Small intestine (tissue), 7 donors: ENCODE measurements around the gene MICALL1. TPM values are rescaled to one million over a fixed set of nuclear protein-coding genes. Genes with fewer than 3 reads are reported as not detected.

Experiments
- DNase-seq, 2 donors: peaks; one replicate each; pipeline versions ENCODE4 v3.0.0 to v3.0.0-alpha.2; 2013
- FAIRE-seq: peaks from 2 replicates; lab custom pipeline; 2012; peaks lifted over from hg19 to GRCh38; lab: Jason Lieb, UNC
- H3K27ac ChIP-seq, 3 donors: one replicate each; pipeline ENCODE4 v1.5.1; 2013; ENCODE audit warnings: low read length in 2 of 3, mild to moderate bottlenecking in 2 of 3, control low read depth in 1 of 3, inconsistent platforms in 1 of 3, low read depth in 1 of 3, moderate library complexity in 1 of 3
- H3K27me3 ChIP-seq, 3 donors: one replicate each; pipeline ENCODE4 v1.6.1; 2013; ENCODE audit warnings: low read length in 3 of 3, inconsistent platforms in 1 of 3; ENCODE audit not compliant: control insufficient read depth in 3 of 3, insufficient read depth in 3 of 3
- H3K36me3 ChIP-seq, 3 donors: one replicate each; pipeline ENCODE4 v1.6.1; 2013; ENCODE audit warnings: low read length in 3 of 3, inconsistent platforms in 1 of 3, low read depth in 1 of 3, mild to moderate bottlenecking in 1 of 3, moderate library complexity in 1 of 3; ENCODE audit not compliant: control insufficient read depth in 3 of 3, insufficient read depth in 2 of 3
- H3K4me1 ChIP-seq, 3 donors: one replicate each; pipeline ENCODE4 v1.6.1; 2013; ENCODE audit warnings: low read length in 2 of 3, inconsistent platforms in 1 of 3, low read depth in 1 of 3, mild to moderate bottlenecking in 1 of 3, moderate library complexity in 1 of 3; ENCODE audit not compliant: control insufficient read depth in 3 of 3, insufficient read depth in 2 of 3
- H3K4me3 ChIP-seq, 3 donors: one replicate each; pipeline ENCODE4 v1.5.1; 2013; ENCODE audit warnings: low read length in 3 of 3, control low read depth in 1 of 3, inconsistent platforms in 1 of 3, low read depth in 1 of 3, mild to moderate bottlenecking in 1 of 3, moderate library complexity in 1 of 3
- H3K9me3 ChIP-seq, 2 donors: one replicate each; pipeline ENCODE4 v1.6.1; 2013; ENCODE audit warnings: low read depth in 1 of 2, low read length in 1 of 2; ENCODE audit not compliant: control insufficient read depth in 2 of 2, insufficient read depth in 1 of 2
- WGBS, 3 donors: extraction: QIAGEN DNeasy Blood & Tissue Kit; methylation state at CpG; one replicate each; pipeline ENCODE4 v1.1.7; 2013; 5-methylcytosine and 5-hydroxymethylcytosine counted together
- polyA plus RNA-seq, 4 donors: library from polyadenylated mRNA; stranded (reverse) in 3 of 4; unstranded in 1 of 4; fragments of 200-250 nt in 3 of 4; fragments of 120-200 nt in 1 of 4; gene quantifications; one replicate each; pipeline versions ENCODE4 v1.2.1 to v1.2.3, GENCODE V29; 2013
- donor health status: healthy with polysubstance abuse.
- donor health status: control.
- donor health status: control.
- donor health status: Bipolar disorder and iron deficiency.
- donor health status: healthy.

Gene MICALL1
- polyA plus RNA-seq, 4 donors = 8.4 to 16.4 (median 10.1) TPM

DNA sequence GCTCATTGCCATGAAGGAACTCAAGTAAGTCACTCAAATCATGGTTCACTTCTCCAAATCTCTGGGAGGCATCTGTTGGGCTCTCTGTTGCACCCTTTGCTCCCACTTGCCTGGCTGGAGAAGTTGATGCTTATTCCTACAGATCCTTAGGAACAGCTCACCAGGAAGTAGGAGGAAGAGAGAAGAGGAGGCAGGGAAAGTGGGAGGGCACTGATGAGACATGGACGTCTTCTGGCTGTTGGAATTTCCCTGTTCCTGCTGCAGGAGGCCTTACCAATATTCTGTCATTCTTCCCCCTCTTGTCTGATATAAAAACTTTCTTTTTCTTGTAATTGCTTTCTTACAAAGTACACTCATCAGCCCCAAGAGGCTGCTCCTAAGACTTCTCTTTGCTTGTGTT lies 61.0 kb downstream of the MICALL1 start:
- FAIRE-seq (no peak), DNase-seq (no peak)
- WGBS, 3 donors = 50 to 88% (median 59%) methylated on average over 1 of the region's 1 CpG

DNA sequence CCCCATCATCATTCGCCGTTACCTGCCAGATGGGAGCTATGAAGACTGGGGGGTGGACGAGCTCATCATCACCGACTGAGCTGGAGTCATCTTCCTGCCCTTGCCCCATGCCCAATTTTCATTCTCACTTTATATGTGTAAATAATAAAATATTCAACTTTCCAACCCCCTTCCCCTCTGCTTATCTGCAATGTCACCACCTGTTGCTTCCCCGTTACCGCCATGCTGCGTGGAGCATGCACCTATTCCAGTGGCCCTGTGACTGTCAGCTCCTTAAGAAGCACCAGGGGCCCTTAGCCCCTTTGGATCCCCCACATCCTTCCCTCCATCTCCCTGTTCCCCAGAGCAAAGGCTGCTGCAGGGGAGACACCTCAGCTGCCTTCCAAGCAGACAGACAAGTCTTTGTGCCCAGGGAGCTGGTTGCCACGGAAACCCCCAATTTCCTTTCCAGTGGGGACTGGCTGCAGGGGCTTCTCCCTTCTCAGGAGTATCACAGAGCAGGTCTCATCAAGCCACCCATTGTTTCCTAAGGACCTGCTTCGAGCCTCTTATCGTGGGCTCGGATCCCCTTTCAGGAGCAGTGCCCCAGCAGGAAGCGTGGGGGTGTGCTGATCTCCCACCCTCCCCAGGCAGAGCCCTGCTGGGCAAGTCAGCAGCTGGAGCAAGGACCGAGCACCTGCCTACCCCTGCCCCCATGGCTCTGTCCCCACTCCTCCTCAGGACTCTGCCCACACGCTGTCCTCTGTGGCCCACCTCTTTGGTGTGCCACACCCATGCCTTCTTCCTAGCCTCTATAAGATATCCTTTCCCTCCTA lies 61.7 kb downstream of the MICALL1 start:
- Histone ChIP-seq H3K36me3 (peaks cover 0 to 60% (median 5%) of the 10 kb centered on the region in 3 donors), H3K27ac (no peak overlapping the region), H3K27me3 (no peaks in the 10 kb centered on the region), H3K9me3 (no peaks in the 10 kb centered on the region), H3K4me1 (no peaks in the 10 kb centered on the region), H3K4me3 (no peak overlapping the region)
- WGBS, 3 donors = 83 to 87% (median 83%) methylated on average over 14 of the region's 14 CpGs
- no peak for FAIRE-seq
- no peak for DNase-seq

More for the DNA sequence above, 61.0 kb downstream of the MICALL1 start:
- Histone ChIP-seq H3K36me3 (peaks cover 0 to 59% (median 6%) of the 10 kb centered on the region in 3 donors), H3K9me3 (no peaks in the 10 kb centered on the region), H3K27me3 (no peaks in the 10 kb centered on the region), H3K4me1 (no peaks in the 10 kb centered on the region), H3K27ac (no peak overlapping the region), H3K4me3 (no peak overlapping the region)

DNA sequence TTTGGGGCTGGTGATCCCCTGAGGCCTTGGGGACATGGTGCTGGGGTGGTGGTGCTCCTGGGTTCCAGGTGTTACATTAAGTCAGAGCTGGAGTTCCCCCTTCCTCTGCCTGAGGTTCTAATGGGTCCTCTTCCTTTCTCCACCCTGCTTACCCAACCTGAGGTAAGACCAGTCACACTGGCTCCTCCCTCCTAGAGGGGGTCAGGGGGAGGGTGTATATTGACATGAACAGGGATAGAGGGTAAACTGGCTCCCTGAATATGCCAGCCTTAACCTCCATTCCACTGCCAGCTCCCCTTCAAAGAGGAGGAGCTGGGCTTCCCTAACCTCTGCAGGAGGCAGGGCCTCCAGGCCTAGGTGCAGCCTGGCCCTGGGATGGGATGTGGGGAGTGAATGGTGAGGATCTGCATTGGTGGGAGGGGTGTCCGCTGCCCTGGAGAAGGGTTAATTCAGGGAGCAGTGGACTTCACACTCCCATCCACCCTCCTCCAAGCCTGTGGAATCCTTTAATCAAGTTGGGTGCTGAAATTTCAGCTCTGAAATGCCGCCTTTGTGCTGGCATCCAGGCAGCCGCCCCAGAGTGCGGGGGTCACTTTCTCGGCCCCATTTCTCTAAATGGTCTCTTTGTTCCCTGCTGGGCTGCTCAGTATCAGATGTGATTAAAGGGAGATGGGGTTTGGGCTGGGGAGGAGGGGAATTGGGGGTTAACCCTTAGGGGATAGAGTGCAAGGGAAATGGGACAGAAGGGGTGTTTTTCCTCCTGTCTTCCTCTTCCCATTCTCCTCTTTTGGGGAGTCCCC lies 62.6 kb downstream of the MICALL1 start:
- Histone ChIP-seq H3K27ac (no peak overlapping the region), H3K4me1 (no peaks in the 10 kb centered on the region), H3K9me3 (no peaks in the 10 kb centered on the region), H3K36me3 (peaks cover 0 to 59% (median 5%) of the 10 kb centered on the region in 3 donors), H3K4me3 (no peak overlapping the region), H3K27me3 (no peaks in the 10 kb centered on the region)
- FAIRE-seq (no peak), DNase-seq (no peak)
- WGBS, 3 donors = 61 to 79% (median 77%) methylated on average over 5 of the region's 5 CpGs

DNA sequence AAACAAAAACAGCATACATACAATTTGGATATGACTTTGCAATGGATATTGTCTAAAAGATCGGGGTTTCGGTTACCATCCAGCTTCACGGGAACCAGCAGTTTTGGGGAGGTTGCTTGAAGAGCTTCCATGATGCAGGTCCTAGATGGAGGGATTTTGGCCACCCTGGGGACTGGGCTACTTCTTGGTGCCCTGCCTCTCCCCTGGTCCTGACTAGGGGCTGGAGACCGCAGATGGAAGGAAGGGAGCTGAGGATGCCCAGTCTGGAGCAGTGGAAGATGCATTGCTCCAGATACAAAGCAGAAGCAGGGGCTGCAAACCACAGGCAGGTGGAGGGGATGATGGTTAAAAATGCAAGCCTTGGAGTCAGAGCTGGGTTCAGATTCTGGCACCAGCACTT lies 64.8 kb downstream of the MICALL1 start:
- FAIRE-seq (no peak), DNase-seq (no peak)
- Histone ChIP-seq H3K4me1 (no peaks in the 10 kb centered on the region), H3K9me3 (no peaks in the 10 kb centered on the region), H3K36me3 (peaks cover 0 to 64% (median 5%) of the 10 kb centered on the region in 3 donors), H3K27me3 (no peaks in the 10 kb centered on the region), H3K4me3 (no peak overlapping the region), H3K27ac (no peak overlapping the region)
- WGBS, 3 donors = 80 to 97% (median 94%) methylated on average over 4 of the region's 4 CpGs

DNA sequence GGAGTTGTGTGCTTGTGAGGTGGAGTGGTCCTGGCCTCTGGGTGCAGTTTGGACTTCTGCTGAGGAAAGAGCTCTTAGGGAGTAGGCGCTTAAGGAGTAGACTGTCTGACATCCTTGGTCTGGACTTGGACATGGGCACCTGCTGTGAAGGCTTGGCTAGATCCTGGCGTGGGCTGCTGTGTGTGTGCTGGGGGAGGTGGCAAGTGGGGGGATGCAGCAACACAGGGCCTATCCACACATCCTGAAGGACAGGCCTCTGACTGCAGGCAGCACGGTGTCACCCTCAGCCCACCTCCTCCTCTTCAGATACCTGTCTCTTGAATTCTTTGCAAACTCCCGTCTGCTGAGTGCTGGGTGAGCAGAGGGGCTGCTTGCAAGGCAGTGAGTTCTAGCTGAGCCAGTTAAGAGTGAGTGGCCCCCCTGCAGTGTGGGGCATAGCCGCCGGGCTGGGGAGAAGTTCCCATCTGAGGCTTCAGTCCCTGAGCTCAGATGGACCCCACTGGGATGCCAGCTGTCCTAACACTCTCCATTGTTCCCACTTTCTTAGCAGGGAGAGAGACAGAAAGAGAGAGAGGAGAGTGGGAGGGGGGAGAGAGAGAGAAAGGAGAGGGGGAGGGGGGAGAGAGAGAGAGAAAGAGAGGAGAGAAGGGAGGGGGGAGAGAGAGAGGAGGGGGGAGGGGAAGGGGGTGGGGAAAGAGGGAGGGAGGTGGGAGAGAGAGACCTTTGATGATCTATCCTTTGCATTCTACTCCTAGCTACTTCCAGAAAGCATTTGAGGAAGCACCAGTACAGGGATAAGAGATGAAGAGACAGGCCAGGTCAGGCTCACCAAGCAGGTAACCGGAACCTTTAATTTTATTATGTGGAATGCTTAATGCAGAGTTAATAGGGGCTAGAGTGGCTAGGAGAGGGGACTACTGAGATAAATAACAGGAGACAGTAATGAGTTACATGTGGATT lies 65.7 kb downstream of the MICALL1 start:
- Histone ChIP-seq H3K36me3 (peaks cover 0 to 63% (median 3%) of the 10 kb centered on the region in 3 donors), H3K4me1 (no peaks in the 10 kb centered on the region), H3K27me3 (no peaks in the 10 kb centered on the region), H3K4me3 (no peak overlapping the region), H3K27ac (no peak overlapping the region), H3K9me3 (no peaks in the 10 kb centered on the region)
- FAIRE-seq = no peak
- 87 to 96% (median 92%) methylated on average over 7 of the region's 7 CpGs for whole genome bisulfite sequencing, 3 donors
- DNase-seq = no peak

DNA sequence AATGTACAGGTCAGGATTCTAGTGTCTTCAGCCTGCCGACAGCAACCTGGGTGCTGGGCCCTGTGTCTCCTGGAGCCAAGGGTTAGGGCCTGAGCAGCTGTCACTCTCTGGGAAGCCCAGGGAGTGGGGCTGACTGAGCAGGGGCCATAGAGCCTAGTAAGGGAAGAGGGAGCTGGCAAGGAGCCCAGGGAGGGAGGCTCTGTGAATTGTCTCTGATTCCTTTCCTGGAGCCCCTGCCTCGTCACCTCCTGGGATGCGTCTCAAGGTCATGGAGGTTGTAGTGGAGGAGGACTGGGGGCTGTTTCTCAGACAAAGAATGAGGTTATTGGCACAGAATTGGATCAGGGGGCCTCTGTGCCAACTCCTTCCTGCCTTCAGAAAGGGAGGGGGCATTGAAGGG lies 66.4 kb downstream of the MICALL1 start:
- Histone ChIP-seq H3K27me3 (no peaks in the 10 kb centered on the region), H3K4me3 (no peak overlapping the region), H3K4me1 (no peaks in the 10 kb centered on the region), H3K36me3 (peaks cover 0 to 58% (median 0%) of the 10 kb centered on the region in 3 donors), H3K9me3 (no peaks in the 10 kb centered on the region), H3K27ac (no peak overlapping the region)
- 46 to 87% (median 70%) methylated on average over 3 of the region's 3 CpGs for WGBS, 3 donors
- DNase-seq (no peak), FAIRE-seq (no peak)

DNA sequence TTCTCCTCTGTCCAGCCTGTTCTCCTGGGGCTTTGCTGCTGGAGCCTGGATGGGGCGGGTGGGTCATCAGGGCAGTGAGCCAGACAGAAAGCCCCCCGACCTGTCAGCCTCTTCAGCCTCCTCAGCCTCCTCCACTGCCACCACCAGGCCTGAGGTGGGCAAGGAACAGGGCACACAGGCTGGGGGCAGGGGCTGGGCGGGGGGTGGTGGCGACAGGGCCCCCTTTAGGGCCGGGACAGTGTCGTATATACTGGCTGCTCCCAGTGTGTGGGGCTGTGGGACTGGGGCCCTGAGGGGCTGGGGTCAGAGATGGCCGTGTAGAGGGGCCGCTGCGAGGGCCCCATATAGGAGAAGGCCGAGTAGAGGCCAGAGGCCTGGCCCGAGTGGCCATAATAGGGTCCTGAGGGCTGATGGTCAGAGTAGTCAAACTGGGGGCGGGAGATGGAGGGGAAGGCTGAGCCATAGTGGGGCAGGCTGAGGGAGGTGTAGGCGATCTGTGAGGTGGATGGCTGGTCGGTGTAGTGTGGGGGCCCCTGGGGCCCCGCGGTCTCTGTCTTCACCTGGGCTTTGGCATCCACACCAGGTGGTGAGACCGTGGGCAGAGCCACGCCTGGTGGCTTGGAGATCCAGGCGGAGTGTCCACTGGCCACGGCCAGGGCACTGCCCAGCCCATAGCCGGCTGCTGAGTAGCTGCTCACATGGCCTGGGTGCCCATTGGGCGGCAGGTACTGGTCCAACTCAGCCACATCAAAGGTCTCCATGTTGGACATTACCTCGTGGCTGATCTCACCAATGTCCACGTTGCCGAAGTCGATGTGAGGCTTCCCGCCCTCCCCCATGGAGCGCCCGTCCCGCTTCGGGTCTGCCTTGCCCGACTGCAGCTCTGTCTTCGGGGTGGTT lies 67.4 kb downstream of the MICALL1 start:
- Histone ChIP-seq H3K4me1 (no peaks in the 10 kb centered on the region), H3K9me3 (no peaks in the 10 kb centered on the region), H3K27ac (no peak overlapping the region), H3K27me3 (no peaks in the 10 kb centered on the region), H3K36me3 (peaks cover 0 to 56% (median 0%) of the 10 kb centered on the region in 3 donors), H3K4me3 (no peak overlapping the region)
- FAIRE-seq (no peak), DNase-seq (no peak)
- WGBS, 3 donors = 93 to 94% (median 94%) methylated on average over 31 to 33 of the region's 33 CpGs
